ENCODE results near the gene PLXNA2.

DNA sequence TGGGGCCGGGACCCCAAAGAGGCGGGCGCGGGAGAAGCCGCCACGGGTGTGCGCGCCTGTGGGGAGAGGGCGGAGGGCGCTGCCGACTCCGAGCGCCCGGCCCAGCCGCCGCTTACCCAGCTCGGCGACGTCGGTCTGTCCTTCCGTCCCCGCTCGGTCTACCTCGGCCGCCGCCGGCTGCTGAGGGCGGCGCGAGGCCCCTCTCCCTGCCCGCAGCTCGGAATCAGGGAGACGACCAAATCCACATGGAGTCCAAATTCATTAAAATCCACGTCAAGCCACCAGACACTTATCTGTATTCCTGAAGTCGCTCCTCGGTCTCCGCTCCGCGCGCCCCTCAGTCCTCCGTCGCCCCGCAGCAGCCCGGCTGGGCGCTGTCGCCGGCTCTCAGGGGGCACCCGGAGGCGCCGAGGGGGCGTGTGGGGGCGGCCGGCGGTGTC lies 637 bp downstream of the PLXNA2 start:
- TF ChIP-seq CTCF (IDR thresholded peaks at IDR 0.05; ENCODE audit: low read depth, low read length) (no peak; the same call in 1 of the 2 replicates), EZH2phosphoT487 (IDR thresholded peaks at IDR 0.05; ENCODE audit: low read depth) (no peak)
